SK-N-SH treated with all-trans-retinoic acid at 6 μM for 48 hours (cell line): ENCODE data around the gene GRIN1.

ENCODE experiments used
- ATAC-seq: fragments of 200-7000 bp; cut with Tn5 transposase; 3 replicates; pipeline ENCODE4 v1.9.1; 2020; ENCODE audit warnings: mild to moderate bottlenecking, moderate library complexity
- ARNTL ChIP-seq: fragments of 450-650 bp; formaldehyde crosslinking; IDR thresholded peaks from 2 replicates; pipeline ENCODE4 v1.5.0; 2020; ENCODE audit warnings: low read depth, mild to moderate bottlenecking, moderate library complexity, borderline replicate concordance
- BACH2 ChIP-seq: fragments of 250-450 bp; sonication (Bioruptor Pico); IDR thresholded peaks from 2 replicates; pipeline ENCODE4 v1.9.0; 2021; ENCODE audit warnings: mild to moderate bottlenecking, borderline replicate concordance
- CREB5 ChIP-seq: fragments of 250-450 bp; sonication (Bioruptor Pico); IDR thresholded peaks from 2 replicates; pipeline ENCODE4 v1.5.1; 2020; ENCODE audit warnings: low read depth, mild to moderate bottlenecking, moderate library complexity
- CSDC2 ChIP-seq: fragments of 250-450 bp; sonication (Bioruptor Pico); IDR thresholded peaks from 2 replicates; pipeline ENCODE4 v1.5.0; 2020; ENCODE audit warnings: mild to moderate bottlenecking, moderate library complexity
- CSRNP3 ChIP-seq: fragments of 250-450 bp; sonication (Bioruptor Pico); IDR thresholded peaks from 2 replicates; pipeline ENCODE4 v1.5.1; 2021; ENCODE audit warnings: mild to moderate bottlenecking, moderate library complexity
- ESRRG ChIP-seq: fragments of 250-450 bp; sonication (Bioruptor Pico); IDR thresholded peaks from 2 replicates; pipeline ENCODE4 v1.6.1; 2021; ENCODE audit warnings: mild to moderate bottlenecking
- GLIS3 ChIP-seq: fragments of 250-450 bp; sonication (Bioruptor Pico); IDR thresholded peaks from 2 replicates; pipeline ENCODE4 v1.5.0; 2020; ENCODE audit warnings: mild to moderate bottlenecking, moderate library complexity
- ISL1 ChIP-seq: fragments of 250-450 bp; sonication (Bioruptor Pico); IDR thresholded peaks from 2 replicates; pipeline ENCODE4 v2.1.2; 2022; ENCODE audit warnings: mild to moderate bottlenecking, moderate library complexity
- RARB ChIP-seq: fragments of 250-450 bp; sonication (Bioruptor Pico); IDR thresholded peaks from 2 replicates; pipeline ENCODE4 v1.8.0; 2021; ENCODE audit warnings: mild to moderate bottlenecking, moderate library complexity
- SNAI2 ChIP-seq: fragments of 250-450 bp; sonication (Bioruptor Pico); IDR thresholded peaks from 2 replicates; pipeline ENCODE4 v1.5.0; 2020; ENCODE audit warnings: mild to moderate bottlenecking, moderate library complexity
- TOX ChIP-seq: fragments of 250-450 bp; sonication (Bioruptor Pico); IDR thresholded peaks from 2 replicates; pipeline ENCODE4 v1.8.0; 2021; ENCODE audit warnings: mild to moderate bottlenecking, moderate library complexity, borderline replicate concordance
- ZC3H10 ChIP-seq: fragments of 250-450 bp; sonication (Bioruptor Pico); IDR thresholded peaks from 2 replicates; pipeline ENCODE4 v1.5.1; 2021; ENCODE audit warnings: mild to moderate bottlenecking, moderate library complexity
- ZFP3 ChIP-seq: fragments of 250-450 bp; sonication (Bioruptor Pico); IDR thresholded peaks from 2 replicates; pipeline ENCODE4 v1.5.0; 2020; ENCODE audit warnings: mild to moderate bottlenecking, moderate library complexity
- ZFP30 ChIP-seq: fragments of 450-650 bp; formaldehyde crosslinking; IDR thresholded peaks from 2 replicates; pipeline ENCODE4 v1.5.0; 2022; ENCODE audit warnings: mild to moderate bottlenecking, moderate library complexity
- ZNF565 ChIP-seq: fragments of 450-650 bp; formaldehyde crosslinking; conservative IDR thresholded peaks from 2 replicates; pipeline ENCODE4 v1.5.0; 2020; ENCODE audit warnings: low read depth, mild to moderate bottlenecking, moderate library complexity
- ZNF70 ChIP-seq: fragments of 450-650 bp; formaldehyde crosslinking; IDR thresholded peaks from 2 replicates; pipeline ENCODE4 v1.5.0; 2020; ENCODE audit warnings: mild to moderate bottlenecking, moderate library complexity
- TF ChIP-seq, protein P1 (sequence below): fragments of 250-450 bp; sonication (Bioruptor Pico); IDR thresholded peaks from 2 replicates; pipeline ENCODE4 v1.5.0; 2020; ENCODE audit warnings: mild to moderate bottlenecking, moderate library complexity
- TF ChIP-seq, protein P2 (sequence below): fragments of 250-450 bp; sonication (Bioruptor Pico); IDR thresholded peaks from 2 replicates; pipeline ENCODE4 v1.8.0; 2021; ENCODE audit warnings: low read depth, mild to moderate bottlenecking, moderate library complexity, borderline replicate concordance

Gene GRIN1

GRCh38 chr9:137198902-137199283 lies 59.9 kb downstream of the GRIN1 start (continued):
- TF ChIP-seq BACH2: no peak
- no peak for TF ChIP-seq CREB5 (CRISPR knock-in tag)

DNA sequence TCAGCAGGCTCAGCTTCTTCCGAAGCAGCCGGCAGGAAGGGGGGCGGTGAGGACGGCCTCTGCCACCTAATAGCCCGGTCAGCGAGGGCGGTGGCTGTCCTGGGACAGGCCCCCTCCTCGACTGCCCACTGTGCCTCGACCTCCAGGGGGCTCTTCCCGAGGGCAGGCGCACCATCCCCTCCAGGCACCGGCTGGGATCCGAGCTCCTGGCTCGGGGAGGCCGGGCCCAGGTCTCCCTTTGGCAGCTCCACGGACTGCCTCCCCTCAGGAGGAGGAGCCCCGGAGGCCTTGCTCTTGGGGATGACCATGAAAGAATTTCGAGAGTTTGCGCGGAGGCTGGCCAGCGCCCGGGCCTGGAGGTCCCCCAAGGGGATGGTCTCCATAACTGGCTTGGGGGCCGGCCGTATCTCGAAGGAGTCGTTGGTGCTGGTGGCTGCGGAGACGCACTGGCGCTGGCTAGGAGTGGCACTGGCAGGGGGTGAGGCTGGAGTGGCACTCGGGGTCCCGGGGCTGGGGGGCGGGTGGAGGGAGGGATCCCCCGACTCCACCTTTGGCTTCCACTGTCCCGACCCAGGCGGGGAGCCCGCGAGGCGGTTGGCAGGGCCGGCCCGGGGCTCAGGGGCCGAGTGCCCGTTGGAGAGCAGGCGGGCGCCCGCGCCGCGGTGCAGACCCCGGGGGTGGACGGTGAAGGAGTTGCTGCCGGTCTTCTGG lies 60.6 kb downstream of the GRIN1 start:
- ATAC-seq: no peak
- TF ChIP-seq GLIS3 (CRISPR knock-in tag) (no peak), CSDC2 (CRISPR knock-in tag) (no peak), ZNF70 (CRISPR knock-in tag) (no peak), SNAI2 (CRISPR knock-in tag) (no peak), ISL1 (CRISPR knock-in tag) (no peak), CSRNP3 (CRISPR knock-in tag) (no peak)

- TF ChIP-seq, protein P1, sequence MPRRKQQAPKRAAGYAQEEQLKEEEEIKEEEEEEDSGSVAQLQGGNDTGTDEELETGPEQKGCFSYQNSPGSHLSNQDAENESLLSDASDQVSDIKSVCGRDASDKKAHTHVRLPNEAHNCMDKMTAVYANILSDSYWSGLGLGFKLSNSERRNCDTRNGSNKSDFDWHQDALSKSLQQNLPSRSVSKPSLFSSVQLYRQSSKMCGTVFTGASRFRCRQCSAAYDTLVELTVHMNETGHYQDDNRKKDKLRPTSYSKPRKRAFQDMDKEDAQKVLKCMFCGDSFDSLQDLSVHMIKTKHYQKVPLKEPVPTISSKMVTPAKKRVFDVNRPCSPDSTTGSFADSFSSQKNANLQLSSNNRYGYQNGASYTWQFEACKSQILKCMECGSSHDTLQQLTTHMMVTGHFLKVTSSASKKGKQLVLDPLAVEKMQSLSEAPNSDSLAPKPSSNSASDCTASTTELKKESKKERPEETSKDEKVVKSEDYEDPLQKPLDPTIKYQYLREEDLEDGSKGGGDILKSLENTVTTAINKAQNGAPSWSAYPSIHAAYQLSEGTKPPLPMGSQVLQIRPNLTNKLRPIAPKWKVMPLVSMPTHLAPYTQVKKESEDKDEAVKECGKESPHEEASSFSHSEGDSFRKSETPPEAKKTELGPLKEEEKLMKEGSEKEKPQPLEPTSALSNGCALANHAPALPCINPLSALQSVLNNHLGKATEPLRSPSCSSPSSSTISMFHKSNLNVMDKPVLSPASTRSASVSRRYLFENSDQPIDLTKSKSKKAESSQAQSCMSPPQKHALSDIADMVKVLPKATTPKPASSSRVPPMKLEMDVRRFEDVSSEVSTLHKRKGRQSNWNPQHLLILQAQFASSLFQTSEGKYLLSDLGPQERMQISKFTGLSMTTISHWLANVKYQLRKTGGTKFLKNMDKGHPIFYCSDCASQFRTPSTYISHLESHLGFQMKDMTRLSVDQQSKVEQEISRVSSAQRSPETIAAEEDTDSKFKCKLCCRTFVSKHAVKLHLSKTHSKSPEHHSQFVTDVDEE (CRISPR knock-in tag): no peak
- no peak for TF ChIP-seq CREB5 (CRISPR knock-in tag)
- TF ChIP-seq ZC3H10 (CRISPR knock-in tag): no peak
- no peak for TF ChIP-seq TOX (CRISPR knock-in tag)
- TF ChIP-seq, protein P2, sequence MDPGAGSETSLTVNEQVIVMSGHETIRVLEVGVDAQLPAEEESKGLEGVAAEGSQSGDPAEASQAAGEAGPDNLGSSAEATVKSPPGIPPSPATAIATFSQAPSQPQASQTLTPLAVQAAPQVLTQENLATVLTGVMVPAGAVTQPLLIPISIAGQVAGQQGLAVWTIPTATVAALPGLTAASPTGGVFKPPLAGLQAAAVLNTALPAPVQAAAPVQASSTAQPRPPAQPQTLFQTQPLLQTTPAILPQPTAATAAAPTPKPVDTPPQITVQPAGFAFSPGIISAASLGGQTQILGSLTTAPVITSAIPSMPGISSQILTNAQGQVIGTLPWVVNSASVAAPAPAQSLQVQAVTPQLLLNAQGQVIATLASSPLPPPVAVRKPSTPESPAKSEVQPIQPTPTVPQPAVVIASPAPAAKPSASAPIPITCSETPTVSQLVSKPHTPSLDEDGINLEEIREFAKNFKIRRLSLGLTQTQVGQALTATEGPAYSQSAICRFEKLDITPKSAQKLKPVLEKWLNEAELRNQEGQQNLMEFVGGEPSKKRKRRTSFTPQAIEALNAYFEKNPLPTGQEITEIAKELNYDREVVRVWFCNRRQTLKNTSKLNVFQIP (CRISPR knock-in tag): no peak
- TF ChIP-seq ZNF565 (CRISPR knock-in tag): no peak
- no peak for TF ChIP-seq ESRRG
- no peak for TF ChIP-seq ZFP3 (CRISPR knock-in tag)
- TF ChIP-seq BACH2: no peak
- TF ChIP-seq ZFP30 (CRISPR knock-in tag): no peak
- TF ChIP-seq ARNTL (CRISPR knock-in tag): no peak
- TF ChIP-seq RARB (CRISPR knock-in tag): no peak
- ATAC-seq: peak; percentile 98
Measured at GRCh38 chr9:137200311-137201204, 61.6 kb downstream of the GRIN1 start, which contains the start of gene TPRN. TPRN (minus strand) TSS chr9:137200741; CDS start chr9:137200711, 30 bp downstream.
